Measurements from ENCODE around the gene JMJD6.
A peak's percentile ranks its signal among the peaks of the same experiment; 100 is the strongest.

The JMJD6 gene

DNA sequence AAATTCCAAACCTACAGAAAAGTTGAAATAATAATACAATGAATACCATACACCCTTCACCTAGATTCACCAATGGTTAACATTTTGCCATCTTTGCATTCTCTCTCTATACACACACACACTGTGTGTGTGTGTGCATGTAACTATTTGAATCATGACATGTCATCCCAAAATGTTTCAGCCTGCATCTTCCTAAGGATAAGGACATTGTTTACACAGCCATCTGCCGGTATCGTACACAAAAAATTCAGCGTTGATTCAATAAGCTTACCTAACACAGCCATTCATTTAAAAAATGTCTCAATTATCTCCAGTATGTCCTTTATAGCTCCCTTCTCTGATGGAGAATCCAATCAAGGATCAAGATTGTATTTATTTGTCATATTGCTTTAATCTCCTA lies 19.6 kb downstream of the JMJD6 start:
- DNase-seq (ENCODE audit: low read depth) = no peak
- TF ChIP-seq CTCF (IDR thresholded peaks at IDR 0.05; ENCODE audit: low read length, missing control alignments) = no peak
- no peak overlapping the region for H3K4me3 ChIP-seq (replicated peaks; ENCODE audit: low read depth, low read length)

GRCh38 chr17:76704805-76705204 lies 21.6 kb downstream of the JMJD6 start:
- H3K4me3 ChIP-seq (replicated peaks; ENCODE audit: low read depth, low read length) = no peak overlapping the region
- DNase-seq (ENCODE audit: low read depth) = no peak
- TF ChIP-seq CTCF (IDR thresholded peaks at IDR 0.05; ENCODE audit: low read length, missing control alignments) = no peak

GRCh38 chr17:76702941-76703637 lies 23.3 kb downstream of the JMJD6 start:
- no peak for DNase-seq (ENCODE audit: low read depth)
- no peak for TF ChIP-seq CTCF (IDR thresholded peaks at IDR 0.05; ENCODE audit: low read length, missing control alignments)
- no peak overlapping the region for H3K4me3 ChIP-seq (replicated peaks; ENCODE audit: low read depth, low read length)

GRCh38 chr17:76702076-76702475 lies 24.3 kb downstream of the JMJD6 start:
- no peak overlapping the region for H3K4me3 ChIP-seq (replicated peaks; ENCODE audit: low read depth, low read length)
- TF ChIP-seq CTCF (IDR thresholded peaks at IDR 0.05; ENCODE audit: low read length, missing control alignments) = no peak
- DNase-seq (ENCODE audit: low read depth) = no peak

DNA sequence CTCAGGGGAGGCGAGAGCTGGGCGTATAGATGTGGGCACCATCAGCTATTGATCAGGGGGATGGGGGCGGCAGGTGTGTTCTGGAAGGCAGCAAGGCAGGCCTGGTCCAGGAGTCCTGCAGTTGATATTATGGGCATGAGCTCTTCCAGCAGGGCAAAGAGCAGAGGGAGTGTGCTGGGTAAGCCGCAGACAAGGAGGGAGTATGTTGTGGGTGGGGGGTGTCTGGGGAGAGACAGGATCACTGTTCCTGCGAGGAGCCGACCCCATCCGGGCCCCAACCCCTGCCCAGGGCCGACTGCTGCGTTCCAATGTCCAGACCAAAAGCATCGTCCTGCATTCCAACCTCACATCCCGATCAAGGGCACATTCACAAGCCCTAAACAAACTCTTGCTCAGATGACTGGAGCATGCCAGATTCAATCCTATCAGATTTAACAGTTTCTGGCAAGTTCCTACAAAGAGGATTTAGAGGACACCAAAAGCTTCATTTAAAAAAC lies 24.9 kb downstream of the JMJD6 start:
- TF ChIP-seq CTCF (IDR thresholded peaks at IDR 0.05; ENCODE audit: low read length, missing control alignments) = no peak
- H3K4me3 ChIP-seq (replicated peaks; ENCODE audit: low read depth, low read length) = no peak overlapping the region
- no peak for DNase-seq (ENCODE audit: low read depth)

- DNase-seq (ENCODE audit: low read depth) = peak; percentile 88
- no peak for TF ChIP-seq CTCF (IDR thresholded peaks at IDR 0.05; ENCODE audit: low read length, missing control alignments)
- H3K4me3 ChIP-seq (replicated peaks; ENCODE audit: low read depth, low read length) = peak overlapping the region; percentile 5
Observed at GRCh38 chr17:76700617-76701470, 25.6 kb downstream of the JMJD6 start.

All from fibroblast of pulmonary artery (primary cell).